Upper lobe of left lung (tissue), 4 donors: Measurements from ENCODE around the gene PCDH12.
A peak's percentile ranks its signal among the peaks of the same experiment; 100 is the strongest.

Source experiments
- POLR2AphosphoS5 ChIP-seq, 2 donors: sonication (generic); formaldehyde crosslinking; IDR thresholded peaks; one replicate each; pipeline ENCODE4 v1.5.1; 2017; ENCODE audit warnings: antibody characterized with exemption in 2 of 2
- TF ChIP-seq, protein P1 (sequence below), 6 experiments: fragments of 450-650 bp in 4 of 6; fragments of 200-600 bp in 2 of 6; sonication (generic) in 2 of 6; IDR thresholded peaks; one replicate each; pipeline ENCODE4 v1.5.1; 2016 to 2019; ENCODE audit warnings: antibody characterized with exemption in 6 of 6

- TF ChIP-seq, protein P1, sequence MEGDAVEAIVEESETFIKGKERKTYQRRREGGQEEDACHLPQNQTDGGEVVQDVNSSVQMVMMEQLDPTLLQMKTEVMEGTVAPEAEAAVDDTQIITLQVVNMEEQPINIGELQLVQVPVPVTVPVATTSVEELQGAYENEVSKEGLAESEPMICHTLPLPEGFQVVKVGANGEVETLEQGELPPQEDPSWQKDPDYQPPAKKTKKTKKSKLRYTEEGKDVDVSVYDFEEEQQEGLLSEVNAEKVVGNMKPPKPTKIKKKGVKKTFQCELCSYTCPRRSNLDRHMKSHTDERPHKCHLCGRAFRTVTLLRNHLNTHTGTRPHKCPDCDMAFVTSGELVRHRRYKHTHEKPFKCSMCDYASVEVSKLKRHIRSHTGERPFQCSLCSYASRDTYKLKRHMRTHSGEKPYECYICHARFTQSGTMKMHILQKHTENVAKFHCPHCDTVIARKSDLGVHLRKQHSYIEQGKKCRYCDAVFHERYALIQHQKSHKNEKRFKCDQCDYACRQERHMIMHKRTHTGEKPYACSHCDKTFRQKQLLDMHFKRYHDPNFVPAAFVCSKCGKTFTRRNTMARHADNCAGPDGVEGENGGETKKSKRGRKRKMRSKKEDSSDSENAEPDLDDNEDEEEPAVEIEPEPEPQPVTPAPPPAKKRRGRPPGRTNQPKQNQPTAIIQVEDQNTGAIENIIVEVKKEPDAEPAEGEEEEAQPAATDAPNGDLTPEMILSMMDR (IDR thresholded peaks at IDR 0.05), result peak in 2 of 6 experiments; percentile 17 to 21
- TF ChIP-seq POLR2AphosphoS5 (IDR thresholded peaks at IDR 0.05), result no peak
Observed at GRCh38 chr5:141940695-141941271, 17.2 kb downstream of the PCDH12 start.
